Amniotic epithelial cell (primary cell): ENCODE data around the gene PRDX4.
"Not testable (repeated sequence)": the region's sequence is repeated elsewhere in the genome, so short reads cannot be mapped to it uniquely, and the experiment has no call there.

ENCODE experiments used
- DNase-seq: peaks from one replicate; pipeline ENCODE4 v3.0.0-alpha.2; 2010; ENCODE audit warnings: low read depth

The PRDX4 gene

DNA sequence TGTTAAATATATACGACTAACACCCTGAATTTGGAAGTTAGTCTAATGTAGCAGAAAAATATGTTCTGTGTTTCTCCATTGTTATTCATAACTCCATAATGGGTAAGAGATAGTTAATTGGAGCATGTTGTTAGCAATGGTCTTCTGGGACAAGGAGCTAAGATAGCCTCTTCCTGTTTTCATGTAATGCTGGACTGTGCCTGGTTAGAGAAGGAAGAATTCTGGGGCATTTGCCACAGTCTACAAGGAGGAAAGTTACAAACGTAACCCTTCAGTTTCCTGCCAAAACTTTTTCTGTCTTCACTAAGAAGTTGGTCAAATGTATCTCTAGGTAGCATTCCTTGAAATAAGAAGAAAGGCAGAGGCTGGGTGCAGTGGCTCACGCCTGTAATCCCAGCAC lies 5.8 kb downstream of the PRDX4 start:
- no peak for DNase-seq

DNA sequence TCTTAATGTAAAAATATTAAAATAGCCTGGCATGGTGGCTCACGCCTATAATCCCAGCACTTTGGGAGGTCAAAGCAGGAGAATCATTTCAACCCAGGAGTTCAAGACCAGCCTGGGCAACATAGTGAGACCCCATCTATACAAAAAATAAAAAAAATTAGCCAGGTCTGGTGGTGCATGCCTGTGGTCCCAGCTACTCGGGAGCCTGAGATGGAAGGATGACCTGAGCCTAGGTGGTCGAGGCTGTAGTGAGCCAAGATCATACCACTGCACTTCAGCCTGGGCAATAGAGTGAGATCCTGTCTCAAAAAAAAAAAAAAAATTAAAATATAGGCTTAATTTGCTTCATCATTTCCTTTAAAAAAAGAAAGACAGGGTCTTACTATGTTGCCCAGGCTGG lies 9.2 kb downstream of the PRDX4 start:
- DNase-seq = not testable (repeated sequence)

DNA sequence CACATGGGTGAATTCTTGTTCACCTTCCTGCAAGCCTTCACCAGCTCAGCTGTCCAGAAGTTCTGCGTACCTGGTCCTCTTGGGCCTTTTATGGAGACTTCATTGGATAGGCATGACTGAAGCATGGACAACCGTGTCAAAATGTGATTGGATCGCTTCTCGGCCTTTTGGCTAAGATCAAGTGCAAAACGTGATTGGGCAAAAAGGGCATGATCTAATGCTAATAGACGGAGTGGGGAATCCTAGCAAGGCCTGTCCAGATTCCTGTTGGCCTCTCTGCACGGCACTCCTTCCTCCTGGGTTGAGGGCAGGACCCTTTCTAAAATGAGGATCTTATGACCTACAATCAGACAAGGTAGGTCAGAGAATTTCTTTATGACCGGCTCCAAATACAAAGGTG lies 24.9 kb downstream of the PRDX4 start:
- no peak for DNase-seq

DNA sequence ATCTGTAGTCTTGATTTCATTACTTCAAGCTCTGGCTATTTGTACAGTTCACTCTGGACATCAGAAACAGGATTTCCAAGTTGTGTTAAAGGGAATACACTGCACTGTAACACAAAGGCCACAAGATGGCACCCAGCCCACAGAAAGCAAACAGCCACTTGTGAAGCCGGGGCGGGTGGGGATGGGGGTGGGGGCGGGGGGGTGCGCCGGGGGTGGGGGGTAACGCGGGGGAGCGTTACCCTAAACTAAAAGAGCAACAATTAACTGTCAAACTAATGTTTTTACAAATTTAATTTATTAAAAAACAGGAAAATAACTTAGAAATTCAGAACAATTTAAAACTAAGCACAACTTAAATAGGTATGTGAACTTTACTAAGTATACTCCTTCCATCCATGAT lies 27.3 kb downstream of the PRDX4 start:
- DNase-seq = peak; percentile 46

DNA sequence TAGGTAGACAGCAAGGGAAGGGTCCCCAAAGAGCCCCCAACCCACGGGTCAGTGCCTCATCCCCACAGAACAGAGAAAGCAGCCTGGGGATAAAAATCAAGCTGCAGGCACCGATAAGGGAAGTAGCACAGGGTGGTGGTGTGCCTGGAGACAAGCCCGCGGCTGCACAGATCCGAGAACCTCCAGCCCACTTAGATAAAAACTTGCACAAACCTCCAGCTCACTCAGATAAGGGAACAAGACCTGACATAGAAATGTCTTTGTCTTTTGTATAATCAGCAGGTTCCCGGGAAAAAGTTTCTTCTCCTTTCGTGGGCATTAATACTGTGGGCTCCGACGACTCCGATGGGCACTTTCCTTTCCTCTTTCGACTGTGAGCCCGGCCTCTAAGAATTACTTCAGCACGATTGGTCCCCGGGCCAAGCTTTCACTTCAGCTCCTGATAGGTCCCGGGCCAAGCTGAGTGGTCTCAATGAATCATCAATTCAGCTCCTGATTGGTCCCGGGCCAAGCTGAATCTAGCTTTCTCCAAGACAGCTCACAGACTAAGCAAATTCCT lies 32.4 kb downstream of the PRDX4 start:
- DNase-seq = peak; percentile 44

DNA sequence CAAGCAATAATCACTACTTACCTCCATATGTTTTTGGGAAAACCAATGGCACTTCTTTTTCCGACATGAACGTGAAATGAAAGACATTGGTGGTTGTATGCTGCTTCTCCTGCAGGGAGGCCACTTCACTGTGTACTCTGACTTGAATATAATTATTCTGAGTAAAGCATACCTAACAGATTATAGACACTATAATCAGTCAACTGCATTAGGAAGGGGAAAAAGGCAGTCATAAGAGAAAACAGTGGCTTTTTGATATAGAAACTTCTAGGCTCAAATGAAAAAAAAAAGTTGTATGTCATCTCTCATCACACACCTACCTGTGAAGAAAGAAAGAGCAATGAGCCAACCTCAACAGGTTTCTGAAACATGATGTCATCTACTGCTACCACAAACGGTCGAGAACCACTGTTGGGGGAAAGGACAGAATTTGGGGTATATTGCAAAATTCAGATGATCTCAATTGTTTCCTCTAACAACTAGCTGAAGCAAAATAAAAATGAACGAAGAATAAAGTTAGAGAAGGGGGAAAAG lies 37.4 kb downstream of the PRDX4 start:
- DNase-seq = no peak

DNA sequence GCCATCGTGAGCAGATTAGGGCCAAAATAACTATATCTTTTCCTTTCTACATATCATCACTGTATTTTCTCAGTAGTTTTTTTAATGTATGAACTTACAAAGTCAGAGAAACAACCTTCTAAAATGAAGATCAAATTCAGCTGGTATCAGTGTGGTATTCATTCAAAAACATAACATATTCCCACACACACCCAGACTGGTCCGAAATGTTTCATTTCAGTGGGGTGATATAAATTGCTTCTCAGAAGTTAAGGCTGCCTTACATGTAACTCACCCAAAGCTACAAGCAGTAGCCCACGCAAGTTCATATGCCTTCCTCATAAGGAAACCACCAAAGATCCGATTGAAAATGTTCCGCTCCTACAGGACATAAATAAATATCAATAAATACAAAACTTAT lies 37.9 kb downstream of the PRDX4 start:
- no peak for DNase-seq

DNA sequence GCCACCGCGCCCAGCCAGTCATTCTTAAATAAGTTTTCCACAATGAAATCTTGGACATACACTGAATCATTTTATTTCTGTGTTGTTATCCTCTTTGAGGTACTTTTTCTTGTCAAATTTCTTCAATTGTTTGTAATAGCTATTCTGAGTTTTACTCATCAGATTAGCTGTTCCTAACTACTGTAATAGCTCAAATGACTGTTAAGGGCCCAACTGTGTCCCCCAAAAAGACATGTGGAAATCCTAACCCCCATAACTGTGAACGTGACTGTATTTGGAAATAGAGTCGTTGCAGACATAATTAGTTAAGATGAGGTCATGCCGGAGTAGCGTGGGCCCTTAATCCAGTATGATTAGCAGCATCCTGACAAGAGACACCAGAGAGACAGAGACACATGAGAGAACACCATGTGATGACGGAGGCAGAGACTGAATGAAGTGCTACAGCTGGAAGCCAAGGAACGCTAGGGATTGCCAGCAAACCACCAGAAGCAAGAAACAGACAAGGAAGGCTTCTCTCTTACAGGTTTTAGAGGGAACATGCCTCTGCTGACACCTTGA lies 52.9 kb downstream of the PRDX4 start:
- peak; percentile 9 for DNase-seq

DNA sequence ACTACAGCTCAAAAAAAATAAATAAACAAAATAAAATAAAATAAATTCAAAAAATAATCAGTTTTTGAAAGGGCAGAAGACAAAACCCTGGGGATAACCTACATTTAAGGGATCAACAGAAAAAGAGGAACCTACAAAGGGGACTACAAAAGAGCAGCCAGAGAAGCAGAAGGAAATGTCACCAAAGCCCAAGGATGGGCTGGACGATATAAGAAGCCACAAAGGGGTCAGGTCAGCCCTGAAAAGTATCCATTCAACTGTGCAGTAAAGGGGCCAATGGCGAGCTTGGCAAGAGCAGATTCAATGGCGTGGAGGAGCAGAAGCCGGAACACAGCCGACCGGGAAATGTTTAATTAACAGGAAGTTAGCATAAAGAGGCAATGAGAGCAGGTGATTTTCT lies 58.9 kb downstream of the PRDX4 start:
- no peak for DNase-seq

DNA sequence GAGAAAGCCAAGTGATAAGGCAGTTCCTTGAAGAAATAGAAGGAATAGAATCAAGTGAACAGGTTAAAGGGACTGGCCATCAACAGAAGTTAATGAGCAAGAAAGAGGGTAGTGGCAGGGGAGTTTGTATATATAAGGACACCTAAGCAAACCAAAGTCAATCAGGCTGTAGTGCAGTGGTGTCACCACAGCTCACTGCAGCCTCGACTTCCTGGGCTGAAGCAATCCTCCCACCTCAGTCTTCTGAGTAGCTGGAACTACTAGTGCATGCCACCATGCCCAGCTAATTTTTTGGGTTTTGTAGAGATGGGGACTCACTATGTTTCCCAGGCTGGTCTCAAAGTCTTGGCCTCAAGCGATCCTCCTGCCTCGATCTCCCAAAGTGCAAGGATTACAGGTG lies 59.9 kb downstream of the PRDX4 start:
- DNase-seq = no peak

DNA sequence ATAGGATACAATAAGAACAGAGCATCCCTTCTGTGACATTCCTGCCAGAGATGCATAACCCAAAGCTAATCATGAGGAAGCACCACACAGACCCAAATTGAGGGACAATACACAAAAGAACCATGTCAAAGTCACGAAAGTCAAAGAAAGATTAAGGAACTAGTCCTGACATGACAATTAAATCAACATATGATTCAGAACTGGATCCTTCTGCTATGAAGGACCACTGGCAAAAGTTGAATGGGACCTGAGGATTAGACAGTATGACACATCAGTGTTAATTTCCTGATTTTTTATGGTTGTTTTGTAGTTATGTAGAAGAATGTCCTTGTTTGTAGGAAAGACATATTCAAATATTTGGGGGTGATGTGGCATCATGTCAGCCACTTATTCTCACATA lies 61.9 kb downstream of the PRDX4 start:
- no peak for DNase-seq

DNA sequence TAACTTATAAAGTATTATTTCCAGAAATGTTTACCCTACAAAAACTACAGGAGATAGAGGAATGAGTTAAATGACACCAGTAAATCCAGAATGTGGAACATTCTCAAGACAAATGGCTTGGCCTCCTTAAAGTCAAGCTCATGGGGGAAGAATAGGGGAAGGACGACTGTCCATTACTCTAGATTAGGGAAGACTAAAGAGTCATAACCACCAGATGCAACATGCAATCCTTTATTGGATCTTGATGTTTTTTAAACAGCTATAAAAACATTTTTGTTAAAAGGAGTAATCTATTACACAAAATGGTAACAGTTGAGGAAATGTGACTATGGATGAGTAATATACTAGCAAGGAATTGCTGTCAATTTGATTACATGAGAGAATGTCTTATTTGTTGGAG lies 64.7 kb downstream of the PRDX4 start:
- DNase-seq = no peak

DNA sequence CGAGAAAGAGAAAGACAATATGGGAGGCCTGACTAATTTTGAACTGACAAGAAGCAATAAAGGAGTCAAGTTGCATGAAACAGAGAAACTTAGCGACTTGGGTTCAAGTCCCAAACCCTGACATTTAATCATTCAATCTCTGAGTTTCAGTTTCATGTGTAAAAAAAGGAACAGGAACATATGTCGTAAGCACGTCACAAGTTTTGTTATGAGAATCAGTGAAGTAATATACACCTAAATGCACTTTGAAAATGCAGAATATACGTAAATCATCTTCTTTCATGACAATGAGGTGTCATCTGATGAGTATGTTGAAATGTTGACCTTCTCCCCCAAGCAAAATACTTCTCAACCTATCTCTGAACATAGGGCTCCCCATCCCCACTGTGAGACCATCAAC lies 65.4 kb downstream of the PRDX4 start:
- no peak for DNase-seq
